Neural progenitor cell (in vitro differentiated cells): ENCODE measurements around the gene NCAM1. TPM values are rescaled to one million over a fixed set of nuclear protein-coding genes. Genes with fewer than 3 reads are reported as not detected.

Source experiments
- DNase-seq: peaks from one replicate; pipeline ENCODE4 v3.0.0-alpha.2; 2016; ENCODE audit warnings: low spot score
- H2AFZ ChIP-seq: fragments of 200-600 bp; sonication (generic); replicated peaks from 2 replicates; pipeline ENCODE4 v1.6.1; 2016; ENCODE audit warnings: antibody characterized with exemption
- H3F3A ChIP-seq: fragments of 200-600 bp; sonication (generic); 2 replicates; pipeline ENCODE4 v1.6.1; 2016; ENCODE audit warnings: antibody characterized with exemption, low read depth
- H3K27ac ChIP-seq: fragments of 200-600 bp; sonication (generic); 2 replicates; pipeline ENCODE4 v1.5.1; 2016; ENCODE audit warnings: mild to moderate bottlenecking
- H3K27me3 ChIP-seq: fragments of 200-600 bp; sonication (generic); 2 replicates; pipeline ENCODE4 v1.6.1; 2016; ENCODE audit warnings: mild to moderate bottlenecking, moderate library complexity
- H3K36me3 ChIP-seq: fragments of 200-600 bp; sonication (generic); 2 replicates; pipeline ENCODE4 v1.5.1; 2016
- H3K4me1 ChIP-seq: fragments of 200-600 bp; sonication (generic); 2 replicates; pipeline ENCODE4 v1.6.1; 2016; ENCODE audit warnings: mixed run types
- H3K4me2 ChIP-seq: fragments of 200-600 bp; sonication (generic); 2 replicates; pipeline ENCODE4 v1.6.1; 2016
- H3K4me3 ChIP-seq: fragments of 200-600 bp; sonication (generic); 2 replicates; pipeline ENCODE4 v1.5.1; 2016
- H3K79me2 ChIP-seq: fragments of 200-600 bp; sonication (generic); 2 replicates; pipeline ENCODE4 v1.6.1; 2016; ENCODE audit warnings: low read depth
- H3K9ac ChIP-seq: fragments of 200-600 bp; sonication (generic); 2 replicates; pipeline ENCODE4 v1.6.1; 2016
- H3K9me3 ChIP-seq: fragments of 200-600 bp; sonication (generic); 2 replicates; pipeline ENCODE4 v1.5.1; 2016; ENCODE audit warnings: low read depth
- H4K20me1 ChIP-seq: fragments of 200-600 bp; sonication (generic); 2 replicates; pipeline ENCODE4 v1.6.1; 2016; ENCODE audit warnings: low read depth
- H3K27ac Mint-ChIP-seq: 3 replicates; pipeline ENCODE4 v1.8.0; 2021; ENCODE audit warnings: mixed read lengths
- H3K27me3 Mint-ChIP-seq: 2 replicates; pipeline ENCODE4 v1.8.0; 2022; ENCODE audit warnings: low read depth, mild to moderate bottlenecking, inconsistent platforms, moderate library complexity, mixed read lengths; ENCODE audit not compliant: insufficient read depth
- H3K36me3 Mint-ChIP-seq: 3 replicates; pipeline ENCODE4 v1.8.0; 2021; ENCODE audit warnings: mixed read lengths
- H3K4me1 Mint-ChIP-seq: 3 replicates; pipeline ENCODE4 v1.8.0; 2021; ENCODE audit warnings: mixed read lengths
- H3K4me3 Mint-ChIP-seq: 3 replicates; pipeline ENCODE4 v1.8.0; 2021; ENCODE audit warnings: mild to moderate bottlenecking, moderate library complexity, mixed read lengths
- H3K9me3 Mint-ChIP-seq: 3 replicates; pipeline ENCODE4 v1.8.0; 2020; ENCODE audit warnings: mixed read lengths
- CTCF ChIP-seq: fragments of 200-600 bp; sonication (generic); IDR thresholded peaks from 2 replicates; pipeline ENCODE4 v1.5.1; 2017; ENCODE audit warnings: antibody characterized with exemption, mild to moderate bottlenecking
- EZH2 ChIP-seq: fragments of 200-600 bp; sonication (generic); IDR thresholded peaks from 2 replicates; pipeline ENCODE4 v1.6.1; 2017; ENCODE audit warnings: antibody characterized with exemption, mild to moderate bottlenecking, moderate library complexity
- EZH2phosphoT487 ChIP-seq: fragments of 200-600 bp; sonication (generic); IDR thresholded peaks from 2 replicates; pipeline ENCODE4 v1.6.1; 2017; ENCODE audit warnings: antibody characterized with exemption
- total RNA-seq: library from RNA; depleted of rRNA; stranded (reverse); fragments of >200 nt; gene quantifications from 2 replicates; pipeline ENCODE4 v1.2.3, GENCODE V29; 2015; ENCODE audit warnings: low replicate concordance

The NCAM1 gene
- total RNA-seq, 1 donor from 2014 or later = 17.5 TPM

- Mint-ChIP-seq H3K4me1 (peaks cover 3% of the 10 kb centered on the region), H3K27me3 (peaks cover under 1% of the 10 kb centered on the region), H3K36me3 (no peaks in the 10 kb centered on the region), H3K27ac (no peak overlapping the region), H3K9me3 (peaks cover under 1% of the 10 kb centered on the region), H3K4me3 (no peak overlapping the region)
- no peaks in the 10 kb centered on the region for H3K36me3 ChIP-seq
- no peak overlapping the region for H3K4me3 ChIP-seq
- H3K9ac ChIP-seq = no peak overlapping the region
- H3K9me3 ChIP-seq = no peaks in the 10 kb centered on the region
- H4K20me1 ChIP-seq = no peaks in the 10 kb centered on the region
- H3K27ac ChIP-seq = no peak overlapping the region
- H3K27me3 ChIP-seq = no peaks in the 10 kb centered on the region
- H3K79me2 ChIP-seq = no peaks in the 10 kb centered on the region
- H3K4me2 ChIP-seq = no peak overlapping the region
- DNase-seq = no peak
- no peak overlapping the region for H2AFZ ChIP-seq
- no peak for TF ChIP-seq EZH2phosphoT487
- TF ChIP-seq CTCF = no peak
- no peak for TF ChIP-seq EZH2
- H3K4me1 ChIP-seq = no peaks in the 10 kb centered on the region
- no peaks in the 10 kb centered on the region for H3F3A ChIP-seq
Measured at GRCh38 chr11:113016905-113017304, 55.7 kb downstream of the NCAM1 start.

DNA sequence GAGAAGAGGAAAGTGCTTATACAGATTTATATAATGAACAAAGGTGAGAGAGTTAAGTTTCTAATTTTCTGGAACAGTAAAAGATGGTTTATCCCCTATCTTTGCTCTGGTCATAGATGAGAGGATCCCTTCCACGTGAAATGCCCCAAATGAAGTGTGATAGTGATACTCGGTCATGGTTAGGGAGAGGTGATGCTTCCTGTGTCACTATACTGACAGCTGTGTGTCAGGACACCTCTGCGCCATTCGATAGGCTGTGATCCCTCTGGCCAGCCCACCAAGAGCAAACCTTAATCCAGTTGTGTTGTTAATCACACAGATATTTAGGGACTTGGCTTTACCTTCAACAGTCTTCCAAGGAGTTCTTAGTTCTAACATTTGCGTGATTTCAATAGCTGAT is 57.7 kb downstream of the NCAM1 start:
- Mint-ChIP-seq H3K9me3 (no peaks in the 10 kb centered on the region), H3K27ac (no peak overlapping the region), H3K4me3 (no peak overlapping the region), H3K36me3 (no peaks in the 10 kb centered on the region), H3K4me1 (peaks cover 3% of the 10 kb centered on the region), H3K27me3 (no peaks in the 10 kb centered on the region)
- no peak for DNase-seq
- no peak overlapping the region for H3K27ac ChIP-seq
- H3K4me1 ChIP-seq = no peaks in the 10 kb centered on the region
- TF ChIP-seq CTCF (no peak), EZH2phosphoT487 (no peak), EZH2 (no peak)
- no peak overlapping the region for H3K9ac ChIP-seq
- H4K20me1 ChIP-seq = no peaks in the 10 kb centered on the region
- H2AFZ ChIP-seq = no peak overlapping the region
- H3K4me2 ChIP-seq = no peak overlapping the region
- H3K79me2 ChIP-seq = no peaks in the 10 kb centered on the region
- H3F3A ChIP-seq = no peaks in the 10 kb centered on the region
- no peaks in the 10 kb centered on the region for H3K36me3 ChIP-seq
- H3K9me3 ChIP-seq = no peaks in the 10 kb centered on the region
- H3K27me3 ChIP-seq = no peaks in the 10 kb centered on the region
- no peak overlapping the region for H3K4me3 ChIP-seq

- peaks cover 3% of the 10 kb centered on the region for H3K4me1 Mint-ChIP-seq
- H2AFZ ChIP-seq = no peak overlapping the region
- H3K36me3 Mint-ChIP-seq = no peaks in the 10 kb centered on the region
- H3K27ac ChIP-seq = no peak overlapping the region
- no peak for DNase-seq
- no peak overlapping the region for H3K4me2 ChIP-seq
- TF ChIP-seq EZH2phosphoT487 (no peak), EZH2 (no peak), CTCF (no peak)
- no peak overlapping the region for H3K4me3 Mint-ChIP-seq
- no peaks in the 10 kb centered on the region for H3K36me3 ChIP-seq
- H3K9me3 ChIP-seq = no peaks in the 10 kb centered on the region
- H3K9me3 Mint-ChIP-seq = no peaks in the 10 kb centered on the region
- no peaks in the 10 kb centered on the region for H3K27me3 ChIP-seq
- H3K4me1 ChIP-seq = no peaks in the 10 kb centered on the region
- no peaks in the 10 kb centered on the region for H3K27me3 Mint-ChIP-seq
- H4K20me1 ChIP-seq = no peaks in the 10 kb centered on the region
- H3K4me3 ChIP-seq = no peak overlapping the region
- H3K9ac ChIP-seq = no peak overlapping the region
- no peaks in the 10 kb centered on the region for H3K79me2 ChIP-seq
- H3K27ac Mint-ChIP-seq = no peak overlapping the region
- no peaks in the 10 kb centered on the region for H3F3A ChIP-seq
Measured at GRCh38 chr11:113019711-113020110, 58.5 kb downstream of the NCAM1 start.

GRCh38 chr11:113021111-113021510 is 59.9 kb downstream of the NCAM1 start:
- DNase-seq = no peak
- no peaks in the 10 kb centered on the region for H3K4me1 ChIP-seq
- no peaks in the 10 kb centered on the region for H3K36me3 ChIP-seq
- H3K4me3 Mint-ChIP-seq = no peak overlapping the region
- H3K27ac ChIP-seq = no peak overlapping the region
- H3K36me3 Mint-ChIP-seq = no peaks in the 10 kb centered on the region
- no peaks in the 10 kb centered on the region for H3K9me3 Mint-ChIP-seq
- no peaks in the 10 kb centered on the region for H3K79me2 ChIP-seq
- H3K4me3 ChIP-seq = no peak overlapping the region
- TF ChIP-seq CTCF (no peak), EZH2phosphoT487 (no peak), EZH2 (no peak)
- H3K27me3 Mint-ChIP-seq = no peaks in the 10 kb centered on the region
- no peaks in the 10 kb centered on the region for H3F3A ChIP-seq
- H3K4me2 ChIP-seq = no peak overlapping the region
- no peak overlapping the region for H3K9ac ChIP-seq
- no peak overlapping the region for H3K27ac Mint-ChIP-seq
- no peak overlapping the region for H2AFZ ChIP-seq
- H4K20me1 ChIP-seq = no peaks in the 10 kb centered on the region
- no peaks in the 10 kb centered on the region for H3K4me1 Mint-ChIP-seq
- no peaks in the 10 kb centered on the region for H3K27me3 ChIP-seq
- H3K9me3 ChIP-seq = no peaks in the 10 kb centered on the region
